HG03571 (cell line): ENCODE measurements around the gene SETD2.

Source experiments
- ATAC-seq: cut with Tn5 transposase; IDR thresholded peaks from one replicate; pipeline ENCODE4 v1.9.1; 2021; ENCODE audit not compliant: unreplicated experiment

SETD2 gene

DNA sequence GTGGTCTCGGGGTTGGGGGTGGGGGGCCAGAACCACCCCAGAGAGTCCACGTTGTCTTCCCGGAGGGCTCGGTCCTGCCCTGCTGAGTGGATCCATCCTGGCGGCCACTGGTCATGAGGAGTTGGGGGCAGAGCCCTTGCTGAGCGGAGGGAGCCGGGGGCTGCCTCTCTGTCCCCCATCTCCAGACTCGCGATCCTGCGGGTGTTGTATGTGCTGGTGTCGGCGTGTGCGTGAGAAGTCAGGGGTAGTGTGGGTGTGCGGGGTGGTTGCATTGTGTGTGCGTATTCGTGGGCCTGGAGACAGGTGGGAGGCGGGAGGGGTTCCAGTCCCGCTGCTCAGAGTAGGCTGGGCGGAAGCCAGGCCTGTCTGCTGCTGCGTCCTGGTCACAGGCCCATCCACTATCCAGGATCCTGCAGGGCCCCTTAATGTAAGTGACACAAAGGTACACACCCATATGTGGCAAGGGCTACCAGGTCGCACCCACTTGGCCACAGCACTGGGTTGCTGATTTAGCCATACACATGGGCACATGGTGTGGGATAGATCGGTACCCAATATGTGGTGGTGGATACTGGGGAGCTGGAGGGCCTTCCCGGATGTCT lies 153.7 kb downstream of the SETD2 start:
- no peak for ATAC-seq

DNA sequence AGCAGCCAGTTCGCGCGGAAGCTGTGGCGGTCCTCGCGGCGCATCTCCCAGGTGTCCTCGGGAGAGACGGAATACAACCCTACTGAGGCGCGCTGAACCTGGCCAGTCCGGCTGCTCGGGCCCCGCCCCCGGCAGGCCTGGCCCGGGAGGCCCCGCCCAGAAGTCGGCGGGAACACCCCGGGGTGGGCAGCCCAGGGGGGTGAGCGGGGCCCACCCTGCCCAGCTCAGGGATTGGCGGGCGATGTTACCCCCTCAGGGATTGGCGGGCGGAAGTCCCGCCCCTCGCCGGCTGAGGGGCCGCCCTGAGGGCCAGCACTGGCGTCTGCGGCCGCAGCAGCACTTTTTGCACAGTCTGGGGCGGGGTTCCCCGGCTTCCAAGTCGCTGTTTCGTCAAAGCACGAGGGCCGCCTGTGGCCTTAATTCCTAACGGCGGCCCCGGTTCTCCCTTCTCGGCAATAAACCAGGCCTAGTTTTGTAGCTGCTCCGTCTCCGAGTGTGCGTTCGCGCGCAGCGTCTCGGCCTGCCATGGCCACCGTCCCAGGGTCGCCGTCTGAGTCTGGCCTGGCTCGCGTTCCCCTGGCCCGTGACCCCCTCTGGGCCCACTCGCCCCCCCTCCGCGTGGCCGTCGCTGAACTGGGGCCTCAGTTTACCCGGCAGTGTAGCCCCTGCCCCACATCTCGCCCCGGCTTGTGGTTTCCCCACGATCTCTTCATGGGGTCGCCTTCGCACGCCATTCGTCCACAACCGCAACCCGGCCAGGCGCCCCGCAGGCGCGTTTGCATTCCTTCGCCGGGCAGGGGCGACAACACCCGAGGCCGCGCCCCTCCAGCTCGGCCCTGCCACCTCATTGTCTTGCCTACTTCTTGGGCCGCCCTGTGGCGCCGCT lies 154.4 kb downstream of the SETD2 start:
- ATAC-seq: peak; percentile 64

GRCh38 chr3:47008851-47009224 lies 155.1 kb downstream of the SETD2 start:
- ATAC-seq: no peak

DNA sequence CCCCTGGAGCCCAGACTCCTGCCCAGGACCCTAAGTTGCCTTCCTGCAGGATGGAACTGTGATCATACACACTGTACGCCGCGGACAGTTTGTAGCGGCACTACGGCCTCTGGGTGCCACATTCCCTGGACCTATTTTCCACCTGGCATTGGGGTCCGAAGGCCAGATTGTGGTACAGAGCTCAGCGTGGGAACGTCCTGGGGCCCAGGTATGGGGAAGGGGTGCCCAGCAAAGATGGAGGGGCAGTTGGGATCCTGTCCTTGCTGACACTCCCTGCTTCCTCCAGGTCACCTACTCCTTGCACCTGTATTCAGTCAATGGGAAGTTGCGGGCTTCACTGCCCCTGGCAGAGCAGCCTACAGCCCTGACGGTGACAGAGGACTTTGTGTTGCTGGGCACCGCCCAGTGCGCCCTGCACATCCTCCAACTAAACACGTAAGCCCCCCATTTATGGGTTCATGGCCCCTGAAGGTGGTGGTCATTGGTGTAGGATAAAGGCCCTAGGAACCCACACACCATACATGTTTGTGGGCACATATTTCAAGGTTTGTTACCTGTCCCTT lies 155.6 kb downstream of the SETD2 start:
- ATAC-seq: no peak

GRCh38 chr3:47007482-47008233 lies 156.3 kb downstream of the SETD2 start:
- no peak for ATAC-seq

- no peak for ATAC-seq
Observed at GRCh38 chr3:47007001-47007400, 156.9 kb downstream of the SETD2 start.

- no peak for ATAC-seq
Observed at GRCh38 chr3:47006145-47006651, 157.7 kb downstream of the SETD2 start.

- no peak for ATAC-seq
Observed at GRCh38 chr3:47005212-47006144, 158.4 kb downstream of the SETD2 start.

DNA sequence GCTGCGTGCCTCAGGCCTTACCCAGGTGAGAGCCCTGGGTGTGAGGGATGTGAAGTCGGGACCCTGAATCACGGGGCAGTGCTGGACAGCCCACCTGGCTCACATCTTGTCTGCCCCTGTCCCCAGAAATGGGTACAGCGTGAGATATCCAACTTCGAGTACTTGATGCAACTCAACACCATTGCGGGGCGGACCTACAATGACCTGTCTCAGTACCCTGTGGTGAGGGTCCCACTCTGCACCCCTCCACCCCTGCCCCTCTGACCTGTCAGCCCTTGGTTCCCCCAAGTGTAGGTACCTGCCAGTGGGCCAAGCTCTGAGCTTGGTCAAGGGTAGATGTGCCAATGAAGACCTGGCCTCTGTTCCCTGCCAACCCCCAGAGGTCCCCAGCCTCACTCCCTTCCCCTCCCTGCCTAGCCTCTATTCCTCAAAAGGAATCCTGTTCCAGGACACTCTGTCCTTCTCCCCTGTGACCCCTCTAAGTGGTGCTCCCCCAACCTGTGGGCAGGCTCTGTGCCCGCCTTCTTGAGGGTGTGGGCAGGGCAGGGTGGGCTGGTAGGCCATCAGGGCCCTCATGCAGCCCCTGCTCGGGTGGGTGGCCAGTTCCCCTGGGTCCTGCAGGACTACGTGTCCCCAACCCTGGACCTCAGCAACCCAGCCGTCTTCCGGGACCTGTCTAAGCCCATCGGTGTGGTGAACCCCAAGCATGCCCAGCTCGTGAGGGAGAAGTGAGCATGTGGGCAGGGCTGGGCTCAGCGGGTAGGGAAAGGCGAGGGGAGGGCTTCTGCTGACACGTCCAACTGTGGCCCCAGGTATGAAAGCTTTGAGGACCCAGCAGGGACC lies 159.3 kb downstream of the SETD2 start:
- ATAC-seq: no peak

DNA sequence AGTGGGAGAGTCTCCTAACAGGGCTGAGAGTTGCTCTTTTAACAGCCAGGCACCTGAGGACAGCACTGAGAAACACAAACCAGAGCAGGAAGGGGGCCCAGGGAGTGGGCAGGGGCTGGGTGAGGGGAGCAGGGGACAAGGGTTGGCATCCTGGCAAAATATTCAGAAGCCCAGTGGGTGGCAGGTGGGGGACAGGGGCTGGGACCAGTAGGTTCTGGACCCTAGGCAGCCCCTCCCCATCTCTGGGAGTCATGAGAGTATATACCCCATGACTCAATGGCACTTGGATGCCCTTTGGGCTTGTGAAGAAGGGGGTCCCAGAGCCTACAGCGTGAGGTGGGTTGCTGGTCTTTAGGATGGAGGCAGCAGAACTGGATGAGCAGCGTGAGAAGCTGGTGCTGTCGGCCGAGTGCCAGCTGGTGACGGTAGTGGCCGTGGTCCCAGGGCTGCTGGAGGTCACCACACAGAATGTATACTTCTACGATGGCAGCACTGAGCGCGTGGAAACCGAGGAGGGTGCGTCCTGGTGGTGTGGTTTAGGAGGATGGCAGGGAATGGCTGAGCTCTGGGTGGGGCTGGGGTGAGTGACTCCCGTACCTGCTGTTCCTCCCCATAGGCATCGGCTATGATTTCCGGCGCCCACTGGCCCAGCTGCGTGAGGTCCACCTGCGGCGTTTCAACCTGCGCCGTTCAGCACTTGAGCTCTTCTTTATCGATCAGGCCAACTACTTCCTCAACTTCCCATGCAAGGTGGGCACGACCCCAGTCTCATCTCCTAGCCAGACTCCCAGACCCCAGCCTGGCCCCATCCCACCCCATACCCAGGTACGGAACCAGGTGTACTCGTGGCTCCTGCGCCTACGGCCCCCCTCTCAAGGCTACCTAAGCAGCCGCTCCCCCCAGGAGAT lies 160.2 kb downstream of the SETD2 start:
- no peak for ATAC-seq

- no peak for ATAC-seq
Observed at GRCh38 chr3:47003056-47003410, 160.9 kb downstream of the SETD2 start.

DNA sequence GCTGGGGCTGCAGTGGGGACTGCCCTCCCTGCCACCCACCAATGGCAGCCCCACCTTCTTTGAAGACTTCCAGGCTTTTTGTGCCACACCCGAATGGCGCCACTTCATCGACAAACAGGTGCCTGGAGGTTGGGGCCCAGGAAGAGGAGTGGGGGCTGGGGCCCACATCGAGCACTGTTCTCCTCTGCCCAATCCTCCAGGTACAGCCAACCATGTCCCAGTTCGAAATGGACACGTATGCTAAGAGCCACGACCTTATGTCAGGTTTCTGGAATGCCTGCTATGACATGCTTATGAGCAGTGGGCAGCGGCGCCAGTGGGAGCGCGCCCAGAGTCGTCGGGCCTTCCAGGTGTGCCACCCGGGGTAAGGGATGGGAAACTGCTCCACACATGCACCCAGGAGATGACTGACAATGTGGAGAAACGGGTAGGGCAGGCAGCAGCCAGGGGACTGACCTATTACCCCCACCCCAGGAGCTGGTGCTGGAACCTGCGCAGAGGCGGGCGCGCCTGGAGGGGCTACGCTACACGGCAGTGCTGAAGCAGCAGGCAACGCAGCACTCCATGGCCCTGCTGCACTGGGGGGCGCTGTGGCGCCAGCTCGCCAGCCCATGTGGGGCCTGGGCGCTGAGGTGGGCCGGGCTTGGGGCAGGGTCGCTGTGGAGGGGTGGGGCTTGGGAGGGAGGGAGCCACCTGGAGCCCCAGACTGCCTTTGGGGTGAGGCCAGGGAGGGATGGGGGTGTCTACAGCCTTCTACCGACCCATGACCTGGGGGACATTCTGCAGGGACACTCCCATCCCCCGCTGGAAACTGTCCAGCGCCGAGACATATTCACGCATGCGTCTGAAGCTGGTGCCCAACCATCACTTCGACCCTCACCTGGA lies 161.5 kb downstream of the SETD2 start:
- no peak for ATAC-seq

DNA sequence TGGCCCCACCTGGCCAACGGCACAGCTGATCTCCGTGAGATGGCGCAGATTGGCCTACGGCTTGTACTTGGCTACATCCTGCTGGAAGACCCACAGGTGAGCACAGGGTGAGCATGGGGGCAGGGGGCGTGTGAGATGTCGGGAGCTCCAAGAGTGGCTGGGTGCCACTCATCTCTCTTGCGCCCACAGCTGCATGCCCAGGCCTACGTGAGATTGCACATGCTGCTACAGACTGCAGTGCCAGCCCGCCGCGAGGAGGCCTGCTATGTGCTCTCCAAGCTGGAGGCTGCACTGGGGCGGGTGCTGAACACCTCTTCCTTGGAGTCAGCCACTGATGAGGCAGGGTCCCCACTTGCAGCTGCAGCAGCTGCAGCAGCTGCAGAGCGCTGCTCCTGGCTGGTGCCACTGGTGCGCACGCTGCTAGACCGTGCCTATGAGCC lies 162.2 kb downstream of the SETD2 start:
- ATAC-seq: no peak

DNA sequence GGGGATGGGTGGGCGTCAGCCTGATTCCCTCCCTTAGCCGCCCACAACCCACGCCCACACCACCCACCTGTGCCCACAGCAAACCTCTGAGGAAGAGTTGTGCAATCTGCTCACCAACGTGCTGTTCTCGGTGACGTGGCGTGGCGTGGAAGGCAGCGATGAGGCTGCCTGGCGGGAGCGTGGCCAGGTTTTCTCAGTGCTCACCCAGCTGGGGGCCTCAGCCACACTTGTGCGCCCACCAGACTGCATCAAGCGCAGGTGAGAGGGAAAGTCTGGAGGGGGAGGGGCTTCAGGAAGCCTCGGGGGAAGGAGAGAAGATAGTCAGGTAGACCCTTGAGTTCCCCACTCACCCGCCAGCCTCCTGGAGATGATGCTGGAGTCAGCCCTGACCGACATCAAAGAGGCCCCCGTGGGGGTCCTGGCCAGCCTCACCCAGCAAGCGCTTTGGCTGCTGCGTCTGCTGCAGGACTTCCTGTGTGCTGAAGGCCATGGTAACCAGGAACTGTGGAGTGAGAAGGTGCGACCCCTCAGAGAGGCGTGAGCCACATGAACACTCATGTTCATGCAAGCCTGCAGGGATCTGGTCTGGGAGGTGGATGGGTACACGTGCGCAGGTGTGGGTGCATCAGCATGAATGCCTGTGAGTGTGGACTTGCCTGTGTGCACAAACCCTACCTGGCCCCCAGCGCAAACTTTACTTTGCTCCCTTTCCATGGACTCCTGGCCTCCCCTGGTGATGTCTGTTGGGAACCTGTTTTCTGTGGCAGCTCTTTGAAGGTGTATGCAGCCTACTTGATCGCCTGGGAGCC lies 162.8 kb downstream of the SETD2 start:
- ATAC-seq: no peak

DNA sequence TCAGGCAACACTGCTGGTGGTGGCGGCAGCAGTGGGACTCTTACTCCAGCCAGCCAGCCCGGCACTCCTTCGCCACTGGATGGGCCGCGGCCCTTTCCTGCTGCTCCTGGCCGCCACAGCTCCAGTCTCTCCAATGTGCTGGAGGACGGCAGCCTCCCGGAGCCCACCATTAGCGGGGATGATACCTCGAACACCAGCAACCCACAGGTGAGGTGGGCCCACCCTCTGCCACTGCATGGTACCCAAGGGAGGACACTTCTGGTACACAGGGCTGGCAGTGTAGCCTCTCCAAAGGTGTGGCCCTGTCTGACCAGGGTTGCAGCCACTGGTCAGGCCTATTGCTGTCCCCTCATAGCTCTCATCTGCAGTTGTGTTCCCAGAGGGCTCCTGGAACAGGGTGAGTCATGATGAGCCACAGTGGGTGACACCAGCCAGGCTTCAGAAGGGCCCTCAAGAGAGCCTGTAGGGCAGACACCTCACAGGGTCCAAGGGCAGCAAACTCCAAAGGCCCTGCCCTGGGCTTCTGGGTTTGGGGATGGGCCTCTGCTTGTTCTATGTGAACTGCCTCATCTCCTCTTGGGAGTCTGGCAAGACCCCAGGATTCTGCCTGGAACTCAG lies 163.6 kb downstream of the SETD2 start:
- no peak for ATAC-seq
